HCT116 (cell line): ENCODE measurements around the gene TES. TPM values are rescaled to one million over a fixed set of nuclear protein-coding genes. Genes with fewer than 3 reads are reported as not detected.
A peak's percentile ranks its signal among the peaks of the same experiment; 100 is the strongest.

Experiments used
- ATAC-seq: fragments of 200-7000 bp; cut with Tn5 transposase; 2 replicates; pipeline ENCODE4 v1.9.1; 2020; ENCODE audit warnings: mild to moderate bottlenecking, moderate library complexity
- BruUV-seq: library from RNA; stranded (reverse); fragments of 400-500 nt; replicated peaks from 2 replicates; lab custom pipeline; 2021; lab: Mats Ljungman, UMichigan
- CTCF ChIA-PET: fragments of 300-600 bp; sonication (Branson Sonifier 250); formaldehyde crosslinking; loops from one replicate; lab custom pipeline; 2021; ENCODE audit warnings: antibody characterized with exemption; lab: Charles Lee
- POLR2A ChIA-PET: fragments of 300-600, 350-600 bp; sonication (Branson Sonifier 250); formaldehyde crosslinking; loops from one replicate; lab custom pipeline; 2021; ENCODE audit warnings: antibody characterized with exemption; lab: Charles Lee
- RAD21 ChIA-PET, 2 experiments: fragments of 300-600 bp; sonication (Branson Sonifier 250); formaldehyde crosslinking; loops; one replicate each; lab custom pipeline; 2023; ENCODE audit warnings: low total read pairs in 2 of 2; ENCODE audit not compliant: uncharacterized antibody in 2 of 2, unreplicated experiment in 2 of 2, low non-redundant PET in 1 of 2; lab: Charles Lee
- DNase-seq: peaks from one replicate; pipeline ENCODE4 v3.0.0-alpha.2; 2010; ENCODE audit warnings: low read depth, low spot score
- H2AFZ ChIP-seq: fragments of 200-600 bp; shearing (Covaris generic), sonication (generic); 2 replicates; pipeline ENCODE4 v1.6.1; 2017; ENCODE audit warnings: low read depth, mixed run types, mixed read lengths, antibody characterized with exemption, low read length; ENCODE audit not compliant: poor library complexity, severe bottlenecking
- H3K27ac ChIP-seq: 2 replicates; pipeline ENCODE4 v1.5.1; 2012; ENCODE audit warnings: low read depth, low read length
- H3K27me3 ChIP-seq: fragments of 200-600 bp; sonication (generic); 2 replicates; pipeline ENCODE4 v1.6.1; 2016; ENCODE audit warnings: mixed run types, low read length, mixed read lengths; ENCODE audit not compliant: insufficient read depth
- H3K36me3 ChIP-seq, 2 experiments: fragments of 200-500 bp in 1 of 2; fragments of 200-600 bp in 1 of 2; sonication (Bioruptor generic) in 1 of 2; sonication (generic) in 1 of 2; 2 replicates each; pipeline versions ENCODE4 v1.5.1 to v1.6.1; 2014 to 2016; ENCODE audit warnings: low read length in 2 of 2, inconsistent platforms in 1 of 2, mixed read lengths in 1 of 2, mixed run types in 1 of 2; ENCODE audit not compliant: insufficient read depth in 2 of 2, control insufficient read depth in 1 of 2
- H3K4me1 ChIP-seq, 2 experiments: fragments of 200-600 bp in 1 of 2; sonication (generic) in 1 of 2; 2 replicates each; pipeline versions ENCODE4 v1.5.1 to v1.6.1; 2012 to 2017; ENCODE audit warnings: low read length in 2 of 2, inconsistent platforms in 1 of 2, mild to moderate bottlenecking in 1 of 2, mixed read lengths in 1 of 2, mixed run types in 1 of 2, moderate library complexity in 1 of 2; ENCODE audit not compliant: insufficient read depth in 2 of 2, control insufficient read depth in 1 of 2
- H3K4me2 ChIP-seq: fragments of 200-600 bp; sonication (generic); 2 replicates; pipeline ENCODE4 v1.6.1; 2017; ENCODE audit warnings: mixed run types, low read length, mixed read lengths
- H3K4me3 ChIP-seq, 2 experiments: fragments of 200-600 bp in 1 of 2; sonication (generic) in 1 of 2; replicated peaks in 1 of 2; 2 replicates each; pipeline ENCODE4 v1.5.1; 2011 to 2016; ENCODE audit warnings: low read length in 2 of 2, control low read depth in 1 of 2, low read depth in 1 of 2, mild to moderate bottlenecking in 1 of 2, mixed read lengths in 1 of 2, mixed run types in 1 of 2
- H3K79me2 ChIP-seq: fragments of 200-600 bp; sonication (generic); 2 replicates; pipeline ENCODE4 v1.6.1; 2017; ENCODE audit warnings: mild to moderate bottlenecking, mixed run types, low read length, moderate library complexity, mixed read lengths; ENCODE audit not compliant: insufficient read depth
- H3K9ac ChIP-seq: fragments of 200-600 bp; sonication (generic); 2 replicates; pipeline ENCODE4 v1.6.1; 2016; ENCODE audit warnings: low read length, mixed read lengths
- H3K9me2 ChIP-seq: fragments of 200-600 bp; sonication (generic), shearing (Covaris generic); 2 replicates; pipeline ENCODE4 v1.6.1; 2017; ENCODE audit warnings: mixed run types, mild to moderate bottlenecking, moderate library complexity; ENCODE audit not compliant: insufficient read depth
- H3K9me3 ChIP-seq, 2 experiments: fragments of 200-500 bp in 1 of 2; fragments of 200-600 bp in 1 of 2; sonication (Bioruptor generic) in 1 of 2; sonication (generic) in 1 of 2; 2 replicates each; pipeline ENCODE4 v1.6.1; 2014 to 2017; ENCODE audit warnings: low read length in 2 of 2, mixed read lengths in 2 of 2, inconsistent platforms in 1 of 2, low read depth in 1 of 2, mild to moderate bottlenecking in 1 of 2, mixed run types in 1 of 2, moderate library complexity in 1 of 2; ENCODE audit not compliant: control insufficient read depth in 1 of 2, insufficient read depth in 1 of 2
- H4K20me1 ChIP-seq: fragments of 200-600 bp; sonication (generic), shearing (Covaris generic); 2 replicates; pipeline ENCODE4 v1.6.1; 2017; ENCODE audit warnings: mixed run types, mild to moderate bottlenecking, moderate library complexity; ENCODE audit not compliant: insufficient read depth
- POLR2AphosphoS5 ChIP-seq: IDR thresholded peaks from 2 replicates; pipeline ENCODE4 v1.6.1; 2011; ENCODE audit warnings: mild to moderate bottlenecking, low read depth, low read length, moderate library complexity
- intact Hi-C: fragments of 100-400 bp; cut with micrococcal nuclease; formaldehyde crosslinking; loops from 2 replicates; pipeline ENCODE4 v1.10.0; 2022
- total RNA-seq: library from RNA; stranded (reverse); gene quantifications from one replicate; pipeline ENCODE4 v1.2.1, GENCODE V29; 2021; ENCODE audit not compliant: unreplicated experiment
- TF ChIP-seq, protein P1 (sequence below): IDR thresholded peaks from 2 replicates; pipeline ENCODE4 v1.6.1; 2011; ENCODE audit warnings: mild to moderate bottlenecking, low read length, moderate library complexity; ENCODE audit not compliant: insufficient replicate concordance; ENCODE audit errors: extremely low read depth
- TF ChIP-seq, protein P2 (sequence below), 3 experiments: fragments of 200-600 bp in 1 of 3; sonication (generic) in 1 of 3; IDR thresholded peaks in 2 of 3; conservative IDR thresholded peaks in 1 of 3; 2 replicates each; pipeline ENCODE4 v1.5.1; 2012 to 2017; ENCODE audit warnings: low read depth in 2 of 3, low read length in 2 of 3, antibody characterized with exemption in 1 of 3, borderline replicate concordance in 1 of 3, control low read depth in 1 of 3, mild to moderate bottlenecking in 1 of 3, mixed read lengths in 1 of 3, mixed run types in 1 of 3, moderate library complexity in 1 of 3; ENCODE audit not compliant: insufficient read depth in 1 of 3

The TES gene
- total RNA-seq, 1 experiment from 2014 or later: 129 TPM

DNA sequence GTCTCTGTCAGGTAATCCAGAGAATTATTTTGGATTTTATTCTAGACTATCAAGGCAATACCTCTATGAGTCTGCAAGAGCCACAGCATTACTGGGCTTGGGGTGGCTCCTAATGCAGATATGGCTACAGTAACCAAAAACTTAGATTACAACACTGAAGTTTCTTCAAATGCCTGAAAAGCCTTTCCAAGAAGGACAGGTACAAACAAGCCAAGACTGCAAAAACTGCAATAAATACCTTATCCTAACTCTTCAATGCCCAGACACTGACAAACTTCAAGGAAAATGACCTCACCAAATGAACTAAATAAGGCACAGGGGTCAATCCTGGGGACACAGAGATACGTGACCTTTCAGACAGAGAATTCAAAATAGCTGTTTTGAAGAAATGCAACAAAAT lies 82.0 kb downstream of the TES start (continued):
- TF ChIP-seq, protein P1, sequence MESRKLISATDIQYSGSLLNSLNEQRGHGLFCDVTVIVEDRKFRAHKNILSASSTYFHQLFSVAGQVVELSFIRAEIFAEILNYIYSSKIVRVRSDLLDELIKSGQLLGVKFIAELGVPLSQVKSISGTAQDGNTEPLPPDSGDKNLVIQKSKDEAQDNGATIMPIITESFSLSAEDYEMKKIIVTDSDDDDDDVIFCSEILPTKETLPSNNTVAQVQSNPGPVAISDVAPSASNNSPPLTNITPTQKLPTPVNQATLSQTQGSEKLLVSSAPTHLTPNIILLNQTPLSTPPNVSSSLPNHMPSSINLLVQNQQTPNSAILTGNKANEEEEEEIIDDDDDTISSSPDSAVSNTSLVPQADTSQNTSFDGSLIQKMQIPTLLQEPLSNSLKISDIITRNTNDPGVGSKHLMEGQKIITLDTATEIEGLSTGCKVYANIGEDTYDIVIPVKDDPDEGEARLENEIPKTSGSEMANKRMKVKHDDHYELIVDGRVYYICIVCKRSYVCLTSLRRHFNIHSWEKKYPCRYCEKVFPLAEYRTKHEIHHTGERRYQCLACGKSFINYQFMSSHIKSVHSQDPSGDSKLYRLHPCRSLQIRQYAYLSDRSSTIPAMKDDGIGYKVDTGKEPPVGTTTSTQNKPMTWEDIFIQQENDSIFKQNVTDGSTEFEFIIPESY: no peak

DNA sequence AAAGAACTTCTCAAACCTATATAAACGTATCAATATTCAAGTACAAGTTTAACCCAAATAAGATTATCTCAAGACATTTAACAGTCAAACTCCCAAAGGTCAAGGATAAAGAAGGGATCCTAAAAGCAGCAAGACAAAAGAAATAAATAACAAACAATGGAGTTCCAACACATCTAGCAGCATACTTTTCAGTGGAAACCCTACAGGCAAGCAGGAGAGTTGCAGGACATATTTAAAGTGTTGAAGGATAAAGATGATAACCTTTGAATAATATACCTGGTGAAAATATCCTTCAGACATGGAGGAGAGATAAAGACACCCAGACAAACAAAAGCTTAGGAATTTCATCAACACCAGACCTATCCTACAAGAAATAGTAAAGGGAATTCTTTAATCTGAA lies 82.8 kb downstream of the TES start:
- TF ChIP-seq, protein P2, sequence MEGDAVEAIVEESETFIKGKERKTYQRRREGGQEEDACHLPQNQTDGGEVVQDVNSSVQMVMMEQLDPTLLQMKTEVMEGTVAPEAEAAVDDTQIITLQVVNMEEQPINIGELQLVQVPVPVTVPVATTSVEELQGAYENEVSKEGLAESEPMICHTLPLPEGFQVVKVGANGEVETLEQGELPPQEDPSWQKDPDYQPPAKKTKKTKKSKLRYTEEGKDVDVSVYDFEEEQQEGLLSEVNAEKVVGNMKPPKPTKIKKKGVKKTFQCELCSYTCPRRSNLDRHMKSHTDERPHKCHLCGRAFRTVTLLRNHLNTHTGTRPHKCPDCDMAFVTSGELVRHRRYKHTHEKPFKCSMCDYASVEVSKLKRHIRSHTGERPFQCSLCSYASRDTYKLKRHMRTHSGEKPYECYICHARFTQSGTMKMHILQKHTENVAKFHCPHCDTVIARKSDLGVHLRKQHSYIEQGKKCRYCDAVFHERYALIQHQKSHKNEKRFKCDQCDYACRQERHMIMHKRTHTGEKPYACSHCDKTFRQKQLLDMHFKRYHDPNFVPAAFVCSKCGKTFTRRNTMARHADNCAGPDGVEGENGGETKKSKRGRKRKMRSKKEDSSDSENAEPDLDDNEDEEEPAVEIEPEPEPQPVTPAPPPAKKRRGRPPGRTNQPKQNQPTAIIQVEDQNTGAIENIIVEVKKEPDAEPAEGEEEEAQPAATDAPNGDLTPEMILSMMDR (IDR thresholded peaks at IDR 0.05 in 2 of 3, conservative IDR thresholded peaks at IDR 0.05 in 1 of 3; ENCODE audit: borderline replicate concordance in 1 of 3, insufficient read depth in 1 of 3, low read depth in 2 of 3, low read length in 2 of 3): peak in 2 of 3 experiments; percentile 12 to 55; a peak in 3 of 6 replicates
- TF ChIP-seq POLR2AphosphoS5: no peak
- TF ChIP-seq, all 23 proteins: peak for 1
- H3K4me3 ChIP-seq: no peak overlapping the region
- no TSS peak for BruUV-seq
- H4K20me1 ChIP-seq: no peaks in the 10 kb centered on the region
- ChIA-PET POLR2A (no interaction called here), RAD21 (no interaction called here), CTCF (no interaction called here)
- no peaks in the 10 kb centered on the region for H3K79me2 ChIP-seq
- H3K9me2 ChIP-seq: no peaks in the 10 kb centered on the region
- H3K4me2 ChIP-seq: no peak overlapping the region
- H3K9ac ChIP-seq: no peak overlapping the region
- intact Hi-C loops: no loop called here
- H3K36me3 ChIP-seq: no peaks in the 10 kb centered on the region
- H2AFZ ChIP-seq: no peak overlapping the region
- DNase-seq (no peak), ATAC-seq (peak; percentile 50; the same call in 1 of the 2 replicates)
- peaks cover 9 to 28% of the 10 kb centered on the region in 2 experiments for H3K4me1 ChIP-seq
- H3K27me3 ChIP-seq: no peaks in the 10 kb centered on the region
- H3K27ac ChIP-seq: no peak overlapping the region
- peaks cover 0 to 6% of the 10 kb centered on the region in 2 experiments; a peak in 1 of 4 replicates for H3K9me3 ChIP-seq
